Astrocyte (in vitro differentiated cells and primary cell): ENCODE data around the gene FAM237B. TPM values are rescaled to one million over a fixed set of nuclear protein-coding genes. Genes with fewer than 3 reads are reported as not detected.

Source experiments
- DNase-seq: peaks from one replicate; pipeline ENCODE4 v3.0.0-alpha.2; 2010; ENCODE audit warnings: low read depth
- FAIRE-seq: peaks from 2 replicates; lab custom pipeline; 2011; peaks lifted over from hg19 to GRCh38; lab: Jason Lieb, UNC
- H2AFZ ChIP-seq: 2 replicates; pipeline ENCODE4 v1.6.0; 2012; ENCODE audit warnings: low read depth, low read length, inconsistent platforms
- H3K27ac ChIP-seq: 2 replicates; pipeline ENCODE4 v1.5.1; 2011; ENCODE audit warnings: low read depth, low read length, inconsistent platforms
- H3K27me3 ChIP-seq: 2 replicates; pipeline ENCODE4 v1.6.0; 2011; ENCODE audit warnings: low read length, inconsistent platforms; ENCODE audit not compliant: insufficient read depth
- H3K36me3 ChIP-seq: 2 replicates; pipeline ENCODE4 v1.5.1; 2011; ENCODE audit warnings: low read length, inconsistent platforms; ENCODE audit not compliant: insufficient read depth
- H3K4me1 ChIP-seq: 2 replicates; pipeline ENCODE4 v1.5.1; 2011; ENCODE audit warnings: low read length, inconsistent platforms; ENCODE audit not compliant: insufficient read depth
- H3K4me2 ChIP-seq: 2 replicates; pipeline ENCODE4 v1.6.0; 2012; ENCODE audit warnings: low read length, inconsistent platforms
- H3K4me3 ChIP-seq: 2 replicates; pipeline ENCODE4 v1.5.1; 2011; ENCODE audit warnings: low read depth, mild to moderate bottlenecking, low read length, inconsistent platforms; ENCODE audit not compliant: insufficient read depth
- H3K79me2 ChIP-seq: 2 replicates; pipeline ENCODE4 v1.6.0; 2012; ENCODE audit warnings: mild to moderate bottlenecking, low read length, inconsistent platforms; ENCODE audit not compliant: insufficient read depth
- H3K9ac ChIP-seq: 2 replicates; pipeline ENCODE4 v1.6.0; 2012; ENCODE audit warnings: mild to moderate bottlenecking, low read length, inconsistent platforms
- H3K9me3 ChIP-seq: 2 replicates; pipeline ENCODE4 v1.5.1; 2012; ENCODE audit warnings: low read depth, mild to moderate bottlenecking, low read length, inconsistent platforms; ENCODE audit not compliant: insufficient read depth
- H4K20me1 ChIP-seq: 2 replicates; pipeline ENCODE4 v1.6.0; 2012; ENCODE audit warnings: low read length, inconsistent platforms; ENCODE audit not compliant: insufficient read depth
- H3K27ac Mint-ChIP-seq: one replicate; pipeline ENCODE4 v1.8.0; 2021; ENCODE audit warnings: mild to moderate bottlenecking, mixed read lengths; ENCODE audit not compliant: unreplicated experiment
- H3K27me3 Mint-ChIP-seq: one replicate; pipeline ENCODE4 v1.8.0; 2021; ENCODE audit warnings: low read depth, mixed read lengths; ENCODE audit not compliant: unreplicated experiment
- H3K36me3 Mint-ChIP-seq: one replicate; pipeline ENCODE4 v1.8.0; 2021; ENCODE audit warnings: low read depth, mixed read lengths; ENCODE audit not compliant: unreplicated experiment
- H3K4me1 Mint-ChIP-seq: one replicate; pipeline ENCODE4 v1.8.0; 2021; ENCODE audit warnings: low read depth, mixed read lengths; ENCODE audit not compliant: unreplicated experiment
- H3K4me3 Mint-ChIP-seq: one replicate; pipeline ENCODE4 v1.8.0; 2021; ENCODE audit warnings: mild to moderate bottlenecking, moderate library complexity, mixed read lengths; ENCODE audit not compliant: unreplicated experiment
- H3K9me3 Mint-ChIP-seq: one replicate; pipeline ENCODE4 v1.8.0; 2021; ENCODE audit warnings: mild to moderate bottlenecking, mixed read lengths; ENCODE audit not compliant: unreplicated experiment
- EZH2 ChIP-seq: IDR thresholded peaks from 2 replicates; pipeline ENCODE4 v1.6.1; 2012; ENCODE audit warnings: mild to moderate bottlenecking, low read length, inconsistent platforms; ENCODE audit not compliant: insufficient read depth
- total RNA-seq: library from RNA; stranded (reverse); gene quantifications from 2 replicates; pipeline ENCODE4 v1.2.1, GENCODE V29; 2021
- TF ChIP-seq, protein P1 (sequence below): IDR thresholded peaks from 2 replicates; pipeline ENCODE4 v1.5.1; 2011; ENCODE audit warnings: low read depth, mild to moderate bottlenecking, inconsistent platforms, low read length, moderate library complexity; ENCODE audit not compliant: insufficient read depth

The FAM237B gene
- total RNA-seq, 1 donor from 2014 or later: not detected

DNA sequence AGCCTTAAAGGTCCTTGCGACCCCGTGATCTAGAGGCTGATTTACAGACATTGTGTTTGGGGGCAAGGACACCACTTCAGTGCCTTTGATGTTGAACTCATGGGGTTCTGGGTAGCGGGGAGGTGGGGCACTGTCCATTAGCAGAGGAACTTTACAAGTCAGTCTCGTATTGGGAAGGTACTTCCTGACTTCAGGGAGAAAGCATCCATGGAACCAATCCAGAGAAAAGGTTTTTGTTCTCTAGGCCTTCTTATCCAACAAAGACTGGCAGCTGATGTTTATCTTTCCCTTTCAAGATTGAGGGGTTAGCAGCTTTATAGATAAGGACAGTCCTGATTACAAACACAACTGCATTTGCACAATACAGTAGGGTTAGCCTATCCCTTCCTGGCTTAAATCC lies 28.2 kb upstream of the FAM237B start:
- Mint-ChIP-seq H3K27me3 (no peaks in the 10 kb centered on the region), H3K36me3 (no peaks in the 10 kb centered on the region), H3K9me3 (peaks cover 1% of the 10 kb centered on the region), H3K4me1 (no peaks in the 10 kb centered on the region), H3K27ac (no peak overlapping the region), H3K4me3 (no peak overlapping the region)
- H3K9me3 ChIP-seq: no peaks in the 10 kb centered on the region
- H2AFZ ChIP-seq: no peak overlapping the region
- DNase-seq (no peak), FAIRE-seq (no peak)
- no peaks in the 10 kb centered on the region for H3K4me1 ChIP-seq
- H3K27me3 ChIP-seq: no peaks in the 10 kb centered on the region
- no peaks in the 10 kb centered on the region for H4K20me1 ChIP-seq
- no peak overlapping the region for H3K27ac ChIP-seq
- H3K4me3 ChIP-seq: no peak overlapping the region
- H3K4me2 ChIP-seq: no peak overlapping the region
- H3K36me3 ChIP-seq: no peaks in the 10 kb centered on the region
- TF ChIP-seq, protein P1, sequence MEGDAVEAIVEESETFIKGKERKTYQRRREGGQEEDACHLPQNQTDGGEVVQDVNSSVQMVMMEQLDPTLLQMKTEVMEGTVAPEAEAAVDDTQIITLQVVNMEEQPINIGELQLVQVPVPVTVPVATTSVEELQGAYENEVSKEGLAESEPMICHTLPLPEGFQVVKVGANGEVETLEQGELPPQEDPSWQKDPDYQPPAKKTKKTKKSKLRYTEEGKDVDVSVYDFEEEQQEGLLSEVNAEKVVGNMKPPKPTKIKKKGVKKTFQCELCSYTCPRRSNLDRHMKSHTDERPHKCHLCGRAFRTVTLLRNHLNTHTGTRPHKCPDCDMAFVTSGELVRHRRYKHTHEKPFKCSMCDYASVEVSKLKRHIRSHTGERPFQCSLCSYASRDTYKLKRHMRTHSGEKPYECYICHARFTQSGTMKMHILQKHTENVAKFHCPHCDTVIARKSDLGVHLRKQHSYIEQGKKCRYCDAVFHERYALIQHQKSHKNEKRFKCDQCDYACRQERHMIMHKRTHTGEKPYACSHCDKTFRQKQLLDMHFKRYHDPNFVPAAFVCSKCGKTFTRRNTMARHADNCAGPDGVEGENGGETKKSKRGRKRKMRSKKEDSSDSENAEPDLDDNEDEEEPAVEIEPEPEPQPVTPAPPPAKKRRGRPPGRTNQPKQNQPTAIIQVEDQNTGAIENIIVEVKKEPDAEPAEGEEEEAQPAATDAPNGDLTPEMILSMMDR: no peak
- TF ChIP-seq EZH2: no peak
- H3K79me2 ChIP-seq: peaks cover 52% of the 10 kb centered on the region
- no peak overlapping the region for H3K9ac ChIP-seq

DNA sequence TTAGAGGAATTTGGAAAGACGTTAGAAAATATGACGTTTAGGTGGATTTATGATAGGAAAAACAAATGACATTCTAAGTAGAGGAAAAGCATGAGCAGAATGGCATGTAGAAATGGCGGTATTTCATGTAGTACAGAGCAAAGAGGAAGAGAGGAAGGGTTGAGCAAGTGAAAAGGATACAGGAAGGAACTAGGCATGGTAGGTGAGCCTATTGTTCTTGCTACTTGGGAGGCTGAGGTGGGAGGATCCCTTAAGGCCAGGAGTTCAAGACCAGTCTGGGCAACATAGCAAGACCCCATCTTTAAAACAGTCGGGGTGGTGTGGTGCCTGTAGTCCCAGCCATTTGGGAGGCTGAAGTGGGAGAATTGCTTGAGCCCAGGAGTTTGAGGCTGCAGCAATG lies 26.7 kb upstream of the FAM237B start:
- H3K4me2 ChIP-seq: peak overlapping the region; percentile 96
- no peak overlapping the region for H2AFZ ChIP-seq
- H3K4me3 ChIP-seq: peak overlapping the region; percentile 98
- H3K27me3 ChIP-seq: no peaks in the 10 kb centered on the region
- peak overlapping the region; percentile 97 for H3K9ac ChIP-seq
- no peaks in the 10 kb centered on the region for H3K27me3 Mint-ChIP-seq
- H3K4me1 ChIP-seq: no peaks in the 10 kb centered on the region
- H3K36me3 Mint-ChIP-seq: no peaks in the 10 kb centered on the region
- H3K27ac ChIP-seq: no peak overlapping the region
- H3K9me3 ChIP-seq: no peaks in the 10 kb centered on the region
- FAIRE-seq (no peak), DNase-seq (no peak)
- H3K36me3 ChIP-seq: no peaks in the 10 kb centered on the region
- H4K20me1 ChIP-seq: no peaks in the 10 kb centered on the region
- H3K4me1 Mint-ChIP-seq: no peaks in the 10 kb centered on the region
- peaks cover 52% of the 10 kb centered on the region for H3K79me2 ChIP-seq
- H3K27ac Mint-ChIP-seq: no peak overlapping the region
- peaks cover 1% of the 10 kb centered on the region for H3K9me3 Mint-ChIP-seq
- H3K4me3 Mint-ChIP-seq: peak overlapping the region; percentile 96
- TF ChIP-seq, protein P1: no peak
- TF ChIP-seq EZH2: no peak

DNA sequence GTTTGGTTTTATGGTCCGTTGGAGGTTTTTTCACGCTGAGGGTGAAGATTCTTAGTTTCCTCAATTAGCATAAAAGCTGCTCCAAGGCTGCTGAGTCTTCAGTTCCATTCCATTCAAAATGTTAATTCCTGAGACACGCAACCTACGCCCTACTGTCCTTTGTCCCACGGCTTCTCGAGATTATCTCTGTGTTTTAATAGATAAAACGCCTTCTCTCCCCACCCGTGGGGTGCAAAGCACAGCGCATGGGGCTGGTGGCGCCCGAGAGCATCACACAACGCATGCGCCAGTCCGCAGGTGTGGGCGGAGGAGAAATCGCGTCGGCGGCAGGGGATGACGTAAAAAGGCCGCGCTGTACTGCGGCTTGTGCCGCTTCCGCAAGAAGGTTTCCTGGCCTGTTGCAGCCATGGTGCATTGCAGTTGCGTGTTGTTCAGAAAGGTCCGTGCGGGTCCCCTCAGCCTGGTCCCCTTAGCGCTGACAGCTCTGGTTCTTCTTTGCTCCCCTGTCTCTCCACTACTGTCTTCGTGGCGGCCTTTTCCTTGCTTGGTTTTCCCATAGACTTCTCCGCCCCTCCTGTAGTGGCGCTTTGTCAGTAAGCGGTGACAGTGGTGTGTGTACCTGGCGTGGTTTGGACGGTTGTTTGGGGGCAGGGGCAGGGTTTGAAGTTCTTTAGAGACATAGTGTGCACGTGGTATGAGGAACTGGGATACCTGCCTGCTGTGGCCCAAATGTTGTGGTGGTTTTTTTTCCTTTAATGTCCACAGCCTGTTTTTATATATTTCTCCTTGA lies 25.4 kb upstream of the FAM237B start, which contains the start of gene GTPBP10:
Gene GTPBP10 (plus strand): TSS at position 381 of the 790 bp plus-strand sequence. CDS start 26 bp downstream, at position 407.
- H3K9me3 ChIP-seq: no peaks in the 10 kb centered on the region
- no peaks in the 10 kb centered on the region for H3K4me1 Mint-ChIP-seq
- peaks cover 46% of the 10 kb centered on the region for H3K79me2 ChIP-seq
- H4K20me1 ChIP-seq: no peaks in the 10 kb centered on the region
- H3K4me1 ChIP-seq: no peaks in the 10 kb centered on the region
- H3K4me2 ChIP-seq: peak within 1 kb of the TSS; percentile 96
- peak within 1 kb of the TSS; percentile 97 for H2AFZ ChIP-seq
- peak within 1 kb of the TSS; percentile 97 for H3K9ac ChIP-seq
- H3K36me3 Mint-ChIP-seq: no peaks in the 10 kb centered on the region
- no peaks in the 10 kb centered on the region for H3K36me3 ChIP-seq
- peak within 1 kb of the TSS; percentile 92 for H3K27ac ChIP-seq
- H3K9me3 Mint-ChIP-seq: peaks cover 1% of the 10 kb centered on the region
- no peaks in the 10 kb centered on the region for H3K27me3 Mint-ChIP-seq
- peak within 1 kb of the TSS; percentile 98 for H3K4me3 ChIP-seq
- H3K4me3 Mint-ChIP-seq: peak within 1 kb of the TSS; percentile 96
- TF ChIP-seq EZH2: no peak
- TF ChIP-seq, protein P1: peak; percentile 60
- FAIRE-seq: no peak
- peak within 1 kb of the TSS; percentile 98 for H3K27ac Mint-ChIP-seq
- DNase-seq: peak; percentile 92
- H3K27me3 ChIP-seq: no peaks in the 10 kb centered on the region
